Nephron progenitor cell (in vitro differentiated cells): Measurements from ENCODE around the gene EFHC1.

Experiments
- DNase-seq: peaks from one replicate; pipeline ENCODE4 v3.0.0; 2021
- H3K27ac Mint-ChIP-seq: 2 replicates; pipeline ENCODE4 v1.8.0; 2021; ENCODE audit warnings: mild to moderate bottlenecking, moderate library complexity, mixed read lengths
- H3K27me3 Mint-ChIP-seq: 2 replicates; pipeline ENCODE4 v1.8.0; 2021; ENCODE audit warnings: mild to moderate bottlenecking, low read depth, mixed read lengths; ENCODE audit not compliant: poor library complexity
- H3K36me3 Mint-ChIP-seq: 2 replicates; pipeline ENCODE4 v1.8.0; 2021; ENCODE audit warnings: low read depth, mixed read lengths
- H3K4me1 Mint-ChIP-seq: 2 replicates; pipeline ENCODE4 v1.8.0; 2021; ENCODE audit warnings: mixed read lengths
- H3K4me3 Mint-ChIP-seq: 2 replicates; pipeline ENCODE4 v1.8.0; 2021; ENCODE audit warnings: mild to moderate bottlenecking, moderate library complexity, mixed read lengths
- H3K9me3 Mint-ChIP-seq: 2 replicates; pipeline ENCODE4 v1.8.0; 2021; ENCODE audit warnings: mild to moderate bottlenecking, moderate library complexity, mixed read lengths
- CTCF ChIP-seq: fragments of 200-600 bp; sonication (generic); IDR thresholded peaks from 2 replicates; pipeline ENCODE4 v1.5.0; 2021; ENCODE audit warnings: antibody characterized with exemption

EFHC1 gene

GRCh38 chr6:52493669-52494068, 73.5 kb downstream of the EFHC1 start:
- Mint-ChIP-seq H3K4me3 (no peak overlapping the region), H3K4me1 (peaks cover 14% of the 10 kb centered on the region), H3K9me3 (peaks cover 4% of the 10 kb centered on the region), H3K27me3 (peaks cover 3% of the 10 kb centered on the region), H3K36me3 (peaks cover 35% of the 10 kb centered on the region), H3K27ac (peak overlapping the region; percentile 4)
- TF ChIP-seq CTCF, result no peak
- no peak for DNase-seq

- Mint-ChIP-seq H3K9me3 (peaks cover 4% of the 10 kb centered on the region), H3K4me1 (peaks cover 19% of the 10 kb centered on the region), H3K27ac (no peak overlapping the region), H3K4me3 (no peak overlapping the region), H3K36me3 (peaks cover 40% of the 10 kb centered on the region), H3K27me3 (peaks cover 3% of the 10 kb centered on the region)
- no peak for DNase-seq
- TF ChIP-seq CTCF, result no peak
These were observed 74.3 kb downstream of the EFHC1 start for GRCh38 chr6:52494298-52495072.

- Mint-ChIP-seq H3K36me3 (peaks cover 32% of the 10 kb centered on the region), H3K4me1 (peaks cover 19% of the 10 kb centered on the region)
These were observed 75.8 kb downstream of the EFHC1 start for GRCh38 chr6:52495922-52496321.

GRCh38 chr6:52496631-52497030, 76.5 kb downstream of the EFHC1 start:
- H3K27me3 Mint-ChIP-seq, result no peaks in the 10 kb centered on the region
- no peak overlapping the region for H3K27ac Mint-ChIP-seq
- peaks cover 25% of the 10 kb centered on the region for H3K36me3 Mint-ChIP-seq
- no peak overlapping the region for H3K4me3 Mint-ChIP-seq
- no peak for DNase-seq
- H3K9me3 Mint-ChIP-seq, result peaks cover 4% of the 10 kb centered on the region
- H3K4me1 Mint-ChIP-seq, result peaks cover 19% of the 10 kb centered on the region
- TF ChIP-seq CTCF, result no peak

More at GRCh38 chr6:52495922-52496321, 75.8 kb downstream of the EFHC1 start:
- TF ChIP-seq CTCF, result no peak
- Mint-ChIP-seq H3K4me3 (no peak overlapping the region), H3K9me3 (peaks cover 4% of the 10 kb centered on the region), H3K27ac (peak overlapping the region; percentile 70), H3K27me3 (no peaks in the 10 kb centered on the region)
- no peak for DNase-seq

GRCh38 chr6:52497652-52498408, 77.7 kb downstream of the EFHC1 start:
- peaks cover 4% of the 10 kb centered on the region for H3K9me3 Mint-ChIP-seq
- peaks cover 25% of the 10 kb centered on the region for H3K36me3 Mint-ChIP-seq
- no peak for TF ChIP-seq CTCF
- H3K4me3 Mint-ChIP-seq, result no peak overlapping the region
- peak overlapping the region; percentile 55 for H3K27ac Mint-ChIP-seq
- no peaks in the 10 kb centered on the region for H3K27me3 Mint-ChIP-seq
- H3K4me1 Mint-ChIP-seq, result peaks cover 24% of the 10 kb centered on the region
- DNase-seq, result no peak
